GM12878 (cell line): ENCODE measurements around the gene UVSSA. TPM values are rescaled to one million over a fixed set of nuclear protein-coding genes. Genes with fewer than 3 reads are reported as not detected.

Source experiments
- ATAC-seq: fragments of 200-7000 bp; cut with Tn5 transposase; 3 replicates; pipeline ENCODE4 v1.9.1; 2020; ENCODE audit warnings: mild to moderate bottlenecking, moderate library complexity
- BruUV-seq: library from RNA; stranded (reverse); fragments of 400-500 nt; replicated peaks from 2 replicates; lab custom pipeline; 2021; lab: Mats Ljungman, UMichigan
- CTCF ChIA-PET: fragments of 300-600 bp; sonication (Branson Sonifier 250); formaldehyde crosslinking; extraction: SDS; loops from one replicate; lab custom pipeline; 2021; ENCODE audit warnings: inconsistent platforms; lab: Yijun Ruan, JAX
- POLR2A ChIA-PET: fragments of 350-600 bp; formaldehyde crosslinking; extraction: SDS; loops from one replicate; lab custom pipeline; 2021; ENCODE audit warnings: inconsistent platforms; lab: Charles Lee
- RAD21 ChIA-PET: fragments of 300-600 bp; sonication (Branson Sonifier 250); formaldehyde crosslinking; loops from one replicate; lab custom pipeline; 2023; ENCODE audit warnings: antibody characterized with exemption; ENCODE audit not compliant: unreplicated experiment; lab: Charles Lee
- SMC1A ChIA-PET: fragments of 300-600 bp; sonication (Branson Sonifier 250); formaldehyde crosslinking; loops from one replicate; lab custom pipeline; 2023; ENCODE audit not compliant: unreplicated experiment, uncharacterized antibody; lab: Charles Lee
- DNase-seq: peaks from one replicate; pipeline ENCODE4 v3.0.0-alpha.2; 2011; ENCODE audit warnings: low read depth, low spot score
- FAIRE-seq: peaks from 3 replicates; lab custom pipeline; 2011; peaks lifted over from hg19 to GRCh38; lab: Jason Lieb, UNC
- H2AFZ ChIP-seq: 2 replicates; pipeline ENCODE4 v1.6.0; 2011; ENCODE audit warnings: low read depth, low read length, control low read depth; ENCODE audit not compliant: control insufficient read depth
- H3K27ac ChIP-seq: 2 replicates; pipeline ENCODE4 v1.5.1; 2011; ENCODE audit warnings: control low read depth; ENCODE audit not compliant: control insufficient read depth, insufficient read depth
- H3K27me3 ChIP-seq, 2 experiments: replicated peaks in 1 of 2; 2 replicates each; pipeline versions ENCODE4 v1.6.0 to v1.6.1; 2011; ENCODE audit warnings: low read length in 1 of 2; ENCODE audit not compliant: control insufficient read depth in 2 of 2, insufficient read depth in 2 of 2
- H3K36me3 ChIP-seq, 2 experiments: 2 replicates each; pipeline ENCODE4 v1.5.1; 2011; ENCODE audit warnings: low read length in 1 of 2; ENCODE audit not compliant: control insufficient read depth in 2 of 2, insufficient read depth in 2 of 2
- H3K4me1 ChIP-seq: 2 replicates; pipeline ENCODE4 v1.6.1; 2011; ENCODE audit warnings: mild to moderate bottlenecking, low read length, moderate library complexity, mixed read lengths; ENCODE audit not compliant: control insufficient read depth, insufficient read depth
- H3K4me2 ChIP-seq: 2 replicates; pipeline ENCODE4 v1.6.0; 2011; ENCODE audit warnings: control low read depth; ENCODE audit not compliant: control insufficient read depth, insufficient read depth
- H3K4me3 ChIP-seq: fragments of 200-600 bp; sonication (generic); 2 replicates; pipeline ENCODE4 v1.5.1; 2016
- H3K79me2 ChIP-seq: 2 replicates; pipeline ENCODE4 v1.6.0; 2011; ENCODE audit warnings: low read length; ENCODE audit not compliant: control insufficient read depth, insufficient read depth
- H3K9ac ChIP-seq: 2 replicates; pipeline ENCODE4 v1.8.0; 2011; ENCODE audit warnings: low read length, control low read depth, mixed read lengths; ENCODE audit not compliant: control insufficient read depth, insufficient read depth
- H3K9me3 ChIP-seq: replicated peaks from 3 replicates; pipeline ENCODE4 v1.5.1; 2011; ENCODE audit warnings: mild to moderate bottlenecking, low read length; ENCODE audit not compliant: control insufficient read depth, insufficient read depth
- H4K20me1 ChIP-seq: 2 replicates; pipeline ENCODE4 v1.6.0; 2011; ENCODE audit not compliant: control insufficient read depth, insufficient read depth
- ATF2 ChIP-seq: IDR thresholded peaks from 2 replicates; pipeline ENCODE4 v1.6.1; 2012; ENCODE audit warnings: low read length, inconsistent platforms
- BHLHE40 ChIP-seq, 2 experiments: fragments of 450-650 bp in 1 of 2; IDR thresholded peaks; 2 replicates each; pipeline ENCODE4 v1.6.1; 2011 to 2017; ENCODE audit warnings: low read depth in 2 of 2, borderline replicate concordance in 1 of 2, improper control_type of control experiment in 1 of 2, low read length in 1 of 2, mild to moderate bottlenecking in 1 of 2
- BRCA1 ChIP-seq: IDR thresholded peaks from 2 replicates; pipeline ENCODE4 v1.6.1; 2011; ENCODE audit warnings: low read depth, low read length, improper control_type of control experiment
- CBFB ChIP-seq: IDR thresholded peaks from 2 replicates; pipeline ENCODE4 v1.6.1; 2016; ENCODE audit warnings: antibody characterized with exemption, low read depth
- CEBPZ ChIP-seq: fragments of 150-350 bp; IDR thresholded peaks from 2 replicates; pipeline ENCODE4 v1.6.1; 2016; ENCODE audit warnings: low read depth, low read length
- FOS ChIP-seq: IDR thresholded peaks from 3 replicates; pipeline ENCODE4 v1.6.1; 2011; ENCODE audit warnings: borderline replicate concordance; ENCODE audit not compliant: insufficient read length; ENCODE audit errors: extremely low read depth
- FOXM1 ChIP-seq: IDR thresholded peaks from 2 replicates; pipeline ENCODE4 v1.6.1; 2012; ENCODE audit warnings: low read depth, mild to moderate bottlenecking, inconsistent platforms, low read length, moderate library complexity
- HDAC6 ChIP-seq: fragments of 200-600 bp; sonication (generic); IDR thresholded peaks from one replicate; pipeline ENCODE4 v1.8.0; 2017; ENCODE audit warnings: antibody characterized with exemption; ENCODE audit not compliant: unreplicated experiment
- JUNB ChIP-seq: IDR thresholded peaks from 2 replicates; pipeline ENCODE4 v1.6.1; 2016; ENCODE audit warnings: antibody characterized with exemption, mild to moderate bottlenecking
- NKRF ChIP-seq: fragments of 450-650 bp; conservative IDR thresholded peaks from 2 replicates; pipeline ENCODE4 v1.6.1; 2017; ENCODE audit warnings: mild to moderate bottlenecking, moderate library complexity
- PAX8 ChIP-seq: fragments of 450-650 bp; IDR thresholded peaks from 2 replicates; pipeline ENCODE4 v1.6.1; 2017; ENCODE audit warnings: mild to moderate bottlenecking, moderate library complexity
- PRDM15 ChIP-seq: fragments of 450-650 bp; formaldehyde crosslinking; IDR thresholded peaks from 2 replicates; pipeline ENCODE4 v1.4.0; 2020; ENCODE audit warnings: mild to moderate bottlenecking, moderate library complexity
- RB1 ChIP-seq: fragments of 450-650 bp; formaldehyde crosslinking; IDR thresholded peaks from 2 replicates; pipeline ENCODE4 v1.6.1; 2017; ENCODE audit warnings: mild to moderate bottlenecking, borderline replicate concordance
- SMC3 ChIP-seq: IDR thresholded peaks from 2 replicates; pipeline ENCODE4 v1.6.1; 2011; ENCODE audit warnings: low read length, improper control_type of control experiment, borderline replicate concordance
- SREBF1 ChIP-seq: IDR thresholded peaks from 2 replicates; pipeline ENCODE4 v1.6.1; 2012; ENCODE audit warnings: mild to moderate bottlenecking, low read length
- WGBS: methylation state at CpG from one replicate; pipeline ENCODE4 v1.1.6; 2016; ENCODE audit warnings: low lambda C conversion rate; ENCODE audit not compliant: insufficient replicate concordance, insufficient coverage; ENCODE audit errors: missing lambda C conversion rate; 5-methylcytosine and 5-hydroxymethylcytosine counted together
- in situ Hi-C: fragments of 300-500 bp; cut with MboI; formaldehyde crosslinking; loops from 9 replicates; pipeline ENCODE4 v1.14.3; 2018; ENCODE audit warnings: mixed read lengths
- intact Hi-C: fragments of 100-400 bp; cut with micrococcal nuclease; formaldehyde crosslinking; loops from one replicate; pipeline ENCODE4 v1.14.2; 2022; ENCODE audit not compliant: unreplicated experiment
- polyA plus RNA-seq, 11 experiments: library from polyadenylated mRNA; depleted of rRNA in 4 of 11; unstranded in 6 of 11; stranded (reverse) in 5 of 11; fragments of >200 nt; fragmentation: Nextera tagmentation in 4 of 11; fragmentation: Illumina TruSeq in 1 of 11; extraction: Ambion mirVana in 4 of 11; extraction: Trizol in 1 of 11; gene quantifications; 1 replicate in 1 of 11; 2 replicates in 10 of 11; pipeline versions ENCODE4 v1.2.1 to v1.2.3, GENCODE V29; 2011 to 2016; ENCODE audit warnings: inconsistent platforms in 2 of 11, missing spikeins in 2 of 11, low read depth in 1 of 11
- total RNA-seq, 4 experiments: library from RNA; depleted of rRNA in 3 of 4; stranded (reverse); fragments of >200 nt in 3 of 4; fragmentation: Illumina TruSeq in 1 of 4; extraction: Trizol in 1 of 4; gene quantifications; 2 replicates each; pipeline versions ENCODE4 v1.2.1 to v1.2.3, GENCODE V29; 2013 to 2021

UVSSA gene
- total and polyA plus RNA-seq, 10 of the 15 experiments (the other 5 are each of a cell fraction or from before 2014, with no cell fraction given) = 0.34 to 16.8 (median 3.6) TPM

GRCh38 chr4:1332686-1333085 is 14.3 kb upstream of the UVSSA start:
- ATAC-seq = no peak
- Histone ChIP-seq H3K9me3 (no peaks in the 10 kb centered on the region), H3K4me1 (no peaks in the 10 kb centered on the region), H3K27me3 (no peaks in the 10 kb centered on the region), H3K9ac (no peak overlapping the region), H3K36me3 (peaks cover 8 to 35% of the 10 kb centered on the region in 2 experiments), H3K79me2 (no peaks in the 10 kb centered on the region), H3K27ac (no peak overlapping the region), H2AFZ (no peak overlapping the region), H3K4me3 (no peak overlapping the region), H3K4me2 (no peak overlapping the region), H4K20me1 (no peaks in the 10 kb centered on the region)
- FAIRE-seq = no peak
- BruUV-seq = no TSS peak
- ChIA-PET POLR2A (no interaction called here), CTCF (interaction anchor here (0.6 kb wide), 1 partner anchor 238 kb away, joined by 3 read pairs; no protein-coding TSS in a partner anchor), SMC1A (no interaction called here), RAD21 (no interaction called here)
- in situ Hi-C loops = no loop called here
- DNase-seq = no peak
- 99% methylated on average over 13 of the region's 13 CpGs for WGBS
- intact Hi-C loops = no loop called here
- no peak for TF ChIP-seq FOS
- TF ChIP-seq ATF2 = no peak
- TF ChIP-seq PAX8 = no peak
- no peak for TF ChIP-seq HDAC6
- TF ChIP-seq PRDM15 (CRISPR knock-in tag) = no peak
- no peak for TF ChIP-seq CEBPZ
- no peak for TF ChIP-seq SREBF1
- no peak for TF ChIP-seq NKRF
- no peak for TF ChIP-seq JUNB
- no peak for TF ChIP-seq CBFB
- TF ChIP-seq SMC3 = no peak
- TF ChIP-seq FOXM1 = no peak
- no peak for TF ChIP-seq BHLHE40 (IDR thresholded peaks at IDR 0.05; ENCODE audit: borderline replicate concordance in 1 of 2, low read depth in 2 of 2, low read length in 1 of 2)
- no peak for TF ChIP-seq RB1
- TF ChIP-seq BRCA1 = no peak
